GM19455 (cell line): ENCODE measurements around the gene HID1.

Source experiments
- ATAC-seq: cut with Tn5 transposase; IDR thresholded peaks from one replicate; pipeline ENCODE4 v1.9.1; 2021; ENCODE audit not compliant: unreplicated experiment

Gene HID1

GRCh38 chr17:74903034-74903433 is 69.5 kb downstream of the HID1 start:
- no peak for ATAC-seq

- no peak for ATAC-seq
Observed at GRCh38 chr17:74901353-74902135, 71.0 kb downstream of the HID1 start.
